H9 (cell line): ENCODE measurements around the gene HSPA12A. TPM values are rescaled to one million over a fixed set of nuclear protein-coding genes. Genes with fewer than 3 reads are reported as not detected.

Experiments
- DNase-seq: peaks from one replicate; pipeline ENCODE4 v3.0.0-alpha.2; 2017
- H2AFZ ChIP-seq: one replicate; pipeline ENCODE4 v1.6.1; 2013; ENCODE audit warnings: mild to moderate bottlenecking, low read length, control low read depth, moderate library complexity
- H2AK5ac ChIP-seq: 2 replicates; pipeline ENCODE4 v1.6.1; 2013; ENCODE audit warnings: low read length, control low read depth, mixed read lengths; ENCODE audit not compliant: insufficient read length
- H2BK120ac ChIP-seq: one replicate; pipeline ENCODE4 v1.6.1; 2013; ENCODE audit warnings: low read depth, mild to moderate bottlenecking, low read length, control low read depth, inconsistent platforms; ENCODE audit not compliant: poor library complexity, severe bottlenecking
- H2BK12ac ChIP-seq: 2 replicates; pipeline ENCODE4 v1.6.1; 2013; ENCODE audit warnings: low read length, control low read depth, mixed read lengths, low read depth; ENCODE audit not compliant: insufficient read length
- H2BK15ac ChIP-seq: 2 replicates; pipeline ENCODE4 v1.6.1; 2013; ENCODE audit warnings: low read depth, low read length, control low read depth
- H2BK20ac ChIP-seq: one replicate; pipeline ENCODE4 v1.6.1; 2013; ENCODE audit warnings: low read depth, mild to moderate bottlenecking, low read length, control low read depth, inconsistent platforms; ENCODE audit not compliant: poor library complexity, severe bottlenecking
- H2BK5ac ChIP-seq: 2 replicates; pipeline ENCODE4 v1.6.1; 2013; ENCODE audit warnings: low read length, control low read depth, mixed read lengths; ENCODE audit not compliant: insufficient read length
- H3K14ac ChIP-seq: 2 replicates; pipeline ENCODE4 v1.6.1; 2013; ENCODE audit warnings: low read length, control low read depth; ENCODE audit not compliant: insufficient read depth
- H3K18ac ChIP-seq: 2 replicates; pipeline ENCODE4 v1.6.1; 2013; ENCODE audit warnings: low read depth, mild to moderate bottlenecking, mixed read lengths, low read length, control low read depth; ENCODE audit not compliant: insufficient read length
- H3K23ac ChIP-seq: 2 replicates; pipeline ENCODE4 v1.6.1; 2013; ENCODE audit warnings: low read length, control low read depth, mixed read lengths, low read depth; ENCODE audit not compliant: insufficient read length
- H3K23me2 ChIP-seq: 2 replicates; pipeline ENCODE4 v1.6.1; 2013; ENCODE audit warnings: low read depth, mild to moderate bottlenecking, mixed read lengths, low read length, control low read depth; ENCODE audit not compliant: insufficient read length, poor library complexity, severe bottlenecking
- H3K27ac ChIP-seq: 2 replicates; pipeline ENCODE4 v1.5.1; 2013; ENCODE audit warnings: low read length, control low read depth, mixed read lengths, low read depth; ENCODE audit not compliant: insufficient read length
- H3K27me3 ChIP-seq: 2 replicates; pipeline ENCODE4 v1.6.1; 2013; ENCODE audit warnings: low read length, control low read depth, inconsistent platforms; ENCODE audit not compliant: insufficient read depth
- H3K4ac ChIP-seq: 2 replicates; pipeline ENCODE4 v1.6.1; 2013; ENCODE audit warnings: low read depth, mild to moderate bottlenecking, control low read depth, inconsistent platforms, low read length, moderate library complexity
- H3K4me1 ChIP-seq: 2 replicates; pipeline ENCODE4 v1.6.1; 2013; ENCODE audit warnings: low read length, control low read depth, inconsistent platforms; ENCODE audit not compliant: insufficient read depth
- H3K4me2 ChIP-seq: 2 replicates; pipeline ENCODE4 v1.6.1; 2013; ENCODE audit warnings: low read length, control low read depth, mixed read lengths; ENCODE audit not compliant: insufficient read length, insufficient read depth
- H3K56ac ChIP-seq: 2 replicates; pipeline ENCODE4 v1.6.1; 2013; ENCODE audit warnings: low read depth, mild to moderate bottlenecking, mixed read lengths, low read length, control low read depth; ENCODE audit not compliant: insufficient read length
- H3K79me1 ChIP-seq: 2 replicates; pipeline ENCODE4 v1.6.1; 2013; ENCODE audit warnings: low read depth, mild to moderate bottlenecking, moderate library complexity, low read length, control low read depth, inconsistent platforms; ENCODE audit not compliant: insufficient read depth, poor library complexity, severe bottlenecking
- H3K79me2 ChIP-seq: 2 replicates; pipeline ENCODE4 v1.6.1; 2013; ENCODE audit warnings: low read length, control low read depth, inconsistent platforms; ENCODE audit not compliant: insufficient read depth
- H3K9ac ChIP-seq: 2 replicates; pipeline ENCODE4 v1.6.1; 2013; ENCODE audit warnings: low read length, control low read depth, mixed read lengths; ENCODE audit not compliant: insufficient read length; ENCODE audit errors: extremely low read depth
- H3K9me3 ChIP-seq: one replicate; pipeline ENCODE4 v1.6.1; 2013; ENCODE audit warnings: low read depth, low read length, inconsistent platforms; ENCODE audit not compliant: control insufficient read depth
- H3T11ph ChIP-seq: one replicate; pipeline ENCODE4 v1.6.1; 2013; ENCODE audit warnings: mild to moderate bottlenecking, low read length, control low read depth, inconsistent platforms
- H4K20me1 ChIP-seq: one replicate; pipeline ENCODE4 v1.6.1; 2013; ENCODE audit not compliant: control insufficient read depth, insufficient read length, insufficient read depth
- H4K5ac ChIP-seq: 2 replicates; pipeline ENCODE4 v1.6.1; 2013; ENCODE audit warnings: low read depth, mild to moderate bottlenecking, mixed read lengths, low read length, control low read depth; ENCODE audit not compliant: insufficient read length
- H4K8ac ChIP-seq: replicated peaks from 2 replicates; pipeline ENCODE4 v1.6.1; 2013; ENCODE audit warnings: low read length, control low read depth, mixed read lengths, low read depth; ENCODE audit not compliant: insufficient read length
- H4K91ac ChIP-seq: 2 replicates; pipeline ENCODE4 v1.6.1; 2013; ENCODE audit warnings: low read depth, mild to moderate bottlenecking, moderate library complexity, mixed read lengths, low read length, control low read depth; ENCODE audit not compliant: insufficient read length
- H3K27ac Mint-ChIP-seq, 3 experiments: 2 replicates in 2 of 3; 3 replicates in 1 of 3; pipeline ENCODE4 v1.8.0; 2020 to 2021; ENCODE audit warnings: mixed read lengths in 3 of 3, mild to moderate bottlenecking in 1 of 3, moderate library complexity in 1 of 3
- H3K27me3 Mint-ChIP-seq: 2 replicates; pipeline ENCODE4 v1.8.0; 2021; ENCODE audit warnings: low read depth, mild to moderate bottlenecking, moderate library complexity, mixed read lengths
- H3K36me3 Mint-ChIP-seq, 3 experiments: 2 replicates in 2 of 3; 3 replicates in 1 of 3; pipeline ENCODE4 v1.8.0; 2020 to 2021; ENCODE audit warnings: low read depth in 3 of 3, mixed read lengths in 3 of 3; ENCODE audit not compliant: insufficient read depth in 1 of 3
- H3K4me1 Mint-ChIP-seq, 2 experiments: 2 replicates each; pipeline ENCODE4 v1.8.0; 2020; ENCODE audit warnings: mixed read lengths in 2 of 2
- H3K4me3 Mint-ChIP-seq, 2 experiments: 2 replicates in 1 of 2; 3 replicates in 1 of 2; pipeline ENCODE4 v1.8.0; 2020 to 2021; ENCODE audit warnings: mild to moderate bottlenecking in 2 of 2, mixed read lengths in 2 of 2, moderate library complexity in 1 of 2
- H3K9me3 Mint-ChIP-seq, 2 experiments: 2 replicates in 1 of 2; 3 replicates in 1 of 2; pipeline ENCODE4 v1.8.0; 2020; ENCODE audit warnings: mild to moderate bottlenecking in 2 of 2, mixed read lengths in 2 of 2, moderate library complexity in 1 of 2
- CTCF ChIP-seq: fragments of 200-600 bp; sonication (generic); conservative IDR thresholded peaks from 3 replicates; pipeline ENCODE4 v1.8.0; 2021; ENCODE audit warnings: antibody characterized with exemption, mild to moderate bottlenecking
- WGBS: extraction: QIAGEN DNeasy Blood & Tissue Kit; methylation state at CpG from one replicate; pipeline ENCODE4 v1.1.7; 2013; ENCODE audit warnings: missing lambda C conversion rate, low lambda C conversion rate, mixed read lengths; ENCODE audit not compliant: insufficient read length; ENCODE audit errors: extremely low coverage; 5-methylcytosine and 5-hydroxymethylcytosine counted together
- total RNA-seq: library from RNA; stranded (reverse); gene quantifications from 2 replicates; pipeline ENCODE4 v1.2.1, GENCODE V29; 2021

The HSPA12A gene
- total RNA-seq, 1 experiment from 2014 or later: 3.2 TPM

GRCh38 chr10:116660860-116661259 lies 81.5 kb downstream of the HSPA12A start:
- Histone ChIP-seq H3K9ac (no peak overlapping the region), H3K14ac (no peak overlapping the region), H2AK5ac (no peak overlapping the region), H3K56ac (no peak overlapping the region), H3K4me1 (no peaks in the 10 kb centered on the region), H4K91ac (no peak overlapping the region), H3K4ac (no peak overlapping the region), H3K23me2 (no peaks in the 10 kb centered on the region), H3K23ac (no peak overlapping the region), H2BK5ac (no peak overlapping the region), H3K4me2 (no peak overlapping the region), H2AFZ (no peak overlapping the region), H3K9me3 (no peaks in the 10 kb centered on the region), H3K79me1 (no peaks in the 10 kb centered on the region), H2BK15ac (no peak overlapping the region), H3K27ac (no peak overlapping the region), H2BK120ac (no peak overlapping the region), H2BK20ac (no peak overlapping the region), H4K20me1 (no peaks in the 10 kb centered on the region), H3T11ph (no peak overlapping the region), H4K8ac (no peak overlapping the region), H3K27me3 (no peaks in the 10 kb centered on the region), H3K18ac (no peak overlapping the region), H2BK12ac (no peak overlapping the region), H4K5ac (no peak overlapping the region), H3K79me2 (no peaks in the 10 kb centered on the region)
- no peak overlapping the region for H3K4me3 Mint-ChIP-seq
- peaks cover 0 to 26% (median 22%) of the 10 kb centered on the region in 3 experiments; a peak in 5 of 7 replicates for H3K36me3 Mint-ChIP-seq
- H3K27ac Mint-ChIP-seq: no peak overlapping the region
- H3K4me1 Mint-ChIP-seq: no peaks in the 10 kb centered on the region; a peak in 1 of 4 replicates
- no peaks in the 10 kb centered on the region for H3K27me3 Mint-ChIP-seq
- TF ChIP-seq CTCF: no peak
- no peaks in the 10 kb centered on the region for H3K9me3 Mint-ChIP-seq
- peak; percentile 13 for DNase-seq
- WGBS: no CpG with 5 or more reads among the region's 5 CpGs
